Ramos (cell line): ENCODE data around the gene NEK10.

Source experiments
- in situ Hi-C: fragments of 300-500 bp; cut with MboI; formaldehyde crosslinking; loops from one replicate; pipeline ENCODE4 v1.14.3; 2022; ENCODE audit warnings: low sequenced_read_pairs; ENCODE audit not compliant: unreplicated experiment

NEK10 gene

GRCh38 chr3:27127195-27127594 lies 242.0 kb downstream of the NEK10 start:
- in situ Hi-C loops = loop anchor here (25.0 kb wide), 1 partner anchor 535 kb away; no protein-coding TSS in a partner anchor

- in situ Hi-C loops = loop anchor here (25.0 kb wide), 1 partner anchor 536 kb away; no protein-coding TSS in a partner anchor
These were observed 243.2 kb downstream of the NEK10 start for GRCh38 chr3:27125821-27126501.

- in situ Hi-C loops = no loop called here
These were observed 249.5 kb downstream of the NEK10 start for GRCh38 chr3:27119639-27120038.

GRCh38 chr3:27115352-27115751 lies 253.8 kb downstream of the NEK10 start:
- in situ Hi-C loops = no loop called here

GRCh38 chr3:27114684-27115083 lies 254.5 kb downstream of the NEK10 start:
- in situ Hi-C loops = no loop called here

GRCh38 chr3:27114129-27114528 lies 255.1 kb downstream of the NEK10 start:
- in situ Hi-C loops = no loop called here

- in situ Hi-C loops = no loop called here
These were observed 259.2 kb downstream of the NEK10 start for GRCh38 chr3:27110020-27110419.

- in situ Hi-C loops = no loop called here
These were observed 260.9 kb downstream of the NEK10 start for GRCh38 chr3:27108322-27108721.

GRCh38 chr3:27105904-27106303 lies 263.3 kb downstream of the NEK10 start:
- in situ Hi-C loops = no loop called here

- in situ Hi-C loops = no loop called here
These were observed 272.0 kb downstream of the NEK10 start for GRCh38 chr3:27097182-27097581.

- in situ Hi-C loops = no loop called here
These were observed 273.5 kb downstream of the NEK10 start for GRCh38 chr3:27095553-27096222.

GRCh38 chr3:27094721-27095120 lies 274.5 kb downstream of the NEK10 start:
- in situ Hi-C loops = no loop called here

- in situ Hi-C loops = no loop called here
These were observed 275.4 kb downstream of the NEK10 start for GRCh38 chr3:27093771-27094170.

GRCh38 chr3:27090275-27091041 lies 278.7 kb downstream of the NEK10 start:
- in situ Hi-C loops = no loop called here

- in situ Hi-C loops = no loop called here
These were observed 279.5 kb downstream of the NEK10 start for GRCh38 chr3:27089645-27090044.

- in situ Hi-C loops = no loop called here
These were observed 280.1 kb downstream of the NEK10 start for GRCh38 chr3:27089068-27089467.

GRCh38 chr3:27085829-27086730 lies 283.1 kb downstream of the NEK10 start:
- in situ Hi-C loops = no loop called here

- in situ Hi-C loops = no loop called here
These were observed 287.1 kb downstream of the NEK10 start for GRCh38 chr3:27081992-27082607.

GRCh38 chr3:27081566-27081965 lies 287.6 kb downstream of the NEK10 start:
- in situ Hi-C loops = no loop called here

GRCh38 chr3:27080258-27080525 lies 289.0 kb downstream of the NEK10 start:
- in situ Hi-C loops = no loop called here
